GM21367 (cell line): Measurements from ENCODE around the gene TXNDC8.
"Not testable (repeated sequence)": the region's sequence is repeated elsewhere in the genome, so short reads cannot be mapped to it uniquely, and the experiment has no call there.

Experiments
- ATAC-seq: cut with Tn5 transposase; IDR thresholded peaks from one replicate; pipeline ENCODE4 v1.9.1; 2021; ENCODE audit not compliant: unreplicated experiment

The TXNDC8 gene

DNA sequence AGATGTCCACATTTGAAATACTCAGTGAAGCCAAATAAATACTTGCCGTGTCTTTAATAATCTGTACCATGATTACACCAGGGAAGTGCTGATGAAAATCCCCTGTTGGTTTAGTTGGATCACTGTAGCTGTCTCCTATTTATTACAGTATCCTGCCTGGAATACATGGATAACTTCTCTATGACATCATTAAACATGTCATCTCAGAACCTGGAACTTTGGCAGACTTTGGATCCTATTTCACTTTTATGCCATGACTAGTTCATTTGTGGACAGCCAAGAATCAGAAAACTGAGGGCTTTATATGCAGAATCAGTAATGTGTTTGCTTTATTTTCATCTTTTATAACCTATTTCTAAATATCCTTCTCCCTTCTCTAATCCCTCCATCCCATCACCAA is at the start of gene TXNDC8:
TSS of gene TXNDC8 (minus strand) at position 137 of the 400 bp plus-strand sequence.
- no peak for ATAC-seq

DNA sequence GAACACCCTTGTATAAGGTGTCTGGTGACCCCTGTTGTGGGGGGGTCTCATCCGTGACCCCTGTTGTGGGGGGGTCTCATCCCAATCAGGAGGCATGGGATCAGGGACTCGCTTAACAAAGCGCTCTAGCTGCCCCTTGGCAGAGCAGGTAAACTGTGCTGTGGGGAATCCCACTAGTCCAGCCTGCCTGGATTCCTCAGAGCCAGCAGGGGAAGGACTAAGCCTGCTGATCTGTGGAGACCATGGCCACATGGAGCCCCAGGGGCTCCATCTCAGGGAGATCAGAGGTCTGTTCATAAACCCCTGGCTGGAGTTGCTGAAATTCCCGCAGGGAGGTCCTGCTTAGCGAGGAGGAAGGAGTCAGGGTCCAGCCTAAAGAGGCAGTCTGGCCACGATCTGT is 45.8 kb upstream of the TXNDC8 start:
- no peak for ATAC-seq

DNA sequence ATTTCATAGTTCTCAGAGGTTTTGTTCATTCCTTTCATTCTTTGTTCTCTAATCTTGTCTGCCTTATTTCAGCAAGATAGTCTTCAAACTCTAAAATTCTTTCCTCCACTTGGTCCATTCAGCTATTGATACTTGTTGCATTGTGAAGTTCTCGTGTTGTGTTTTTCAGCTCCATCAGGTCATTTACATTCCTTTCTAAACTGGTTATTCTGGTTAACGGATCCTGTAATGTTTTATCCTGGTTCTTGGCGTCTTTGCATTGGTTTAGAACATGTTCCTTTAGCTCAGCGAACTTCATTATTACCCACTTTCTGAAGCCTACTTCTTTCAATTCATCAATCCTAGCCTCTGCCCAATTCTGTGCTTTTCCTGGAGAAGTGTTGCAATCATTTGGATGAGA is 45.1 kb upstream of the TXNDC8 start:
- ATAC-seq = no peak

DNA sequence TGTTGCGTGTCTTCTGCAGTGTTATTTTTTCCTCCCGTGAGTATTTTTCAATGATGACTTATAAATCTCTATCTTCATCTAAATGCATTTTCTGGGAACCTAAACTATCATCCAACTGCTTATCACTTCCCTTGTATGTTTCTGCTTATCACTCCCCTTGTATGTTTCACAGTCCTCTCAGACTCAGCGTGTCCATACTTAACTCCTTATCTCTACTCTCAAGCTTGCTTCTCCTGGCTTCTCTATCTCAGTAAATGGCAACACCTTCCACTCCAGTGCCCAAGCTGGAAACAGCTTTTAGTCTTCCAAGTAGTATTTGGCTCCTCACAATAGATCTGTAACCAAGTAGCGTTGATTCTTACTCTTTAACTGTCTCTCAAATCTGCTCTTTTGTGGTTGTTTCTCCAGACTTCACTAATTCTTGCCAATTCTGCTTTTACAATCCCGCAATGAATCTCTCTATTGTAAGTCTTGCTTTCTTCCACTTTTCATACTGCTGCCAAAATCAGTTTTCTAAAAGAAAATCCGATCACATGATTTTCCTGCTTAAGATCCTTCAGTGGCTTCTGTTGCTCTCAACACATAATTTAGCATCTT is 33.8 kb upstream of the TXNDC8 start:
- no peak for ATAC-seq

DNA sequence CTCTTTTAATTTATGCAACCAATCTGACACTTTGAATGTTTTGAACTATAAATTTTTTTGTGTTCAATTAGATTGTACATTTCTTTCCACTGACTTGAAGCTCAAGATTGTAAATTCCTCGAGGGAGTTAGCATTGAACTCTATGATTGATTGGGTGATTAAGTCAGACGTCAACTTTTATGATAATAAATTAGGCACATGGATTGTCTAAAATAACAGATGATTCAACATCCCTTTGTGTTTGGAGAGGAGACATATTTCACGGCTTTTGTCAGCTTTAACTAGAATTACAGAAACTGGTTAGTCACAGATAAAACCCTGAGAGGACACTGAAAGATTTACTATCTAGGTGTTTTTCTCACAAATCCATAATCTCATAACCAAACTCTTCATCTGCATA is 32.7 kb upstream of the TXNDC8 start:
- no peak for ATAC-seq

DNA sequence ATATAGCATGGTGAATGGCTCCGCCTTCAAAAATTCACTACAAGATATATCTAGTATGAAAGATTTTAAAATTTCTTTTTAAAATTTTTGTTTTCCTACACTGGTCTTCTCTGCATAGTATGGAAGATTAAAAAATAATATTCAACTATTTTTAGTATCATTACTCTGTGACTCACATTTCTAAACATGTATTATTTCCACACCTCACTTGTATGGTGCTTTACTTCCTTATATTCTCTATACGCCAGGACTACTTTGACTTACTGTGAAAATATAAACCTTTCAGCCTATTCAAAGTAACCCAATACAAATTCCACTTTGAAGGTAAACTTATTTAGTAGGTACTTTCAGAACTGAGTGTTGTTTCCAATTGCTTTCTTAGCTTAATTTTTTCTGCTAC is 26.8 kb upstream of the TXNDC8 start:
- no peak for ATAC-seq

DNA sequence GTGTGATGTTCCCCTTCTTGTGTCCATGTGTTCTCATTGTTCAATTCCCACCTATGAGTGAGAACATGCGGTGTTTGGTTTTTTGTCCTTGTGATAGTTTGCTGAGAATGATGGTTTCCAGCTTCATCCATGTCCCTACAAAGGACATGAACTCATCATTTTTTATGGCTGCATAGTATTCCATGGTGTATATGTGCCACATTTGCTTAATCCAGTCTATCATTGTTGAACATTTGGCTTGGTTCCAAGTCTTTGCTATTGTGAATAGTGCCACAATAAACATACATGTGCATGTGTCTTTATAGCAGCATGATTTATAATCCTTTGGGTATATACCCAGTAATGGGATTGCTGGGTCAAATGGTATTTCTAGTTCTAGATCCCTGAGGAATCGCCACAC is 21.3 kb upstream of the TXNDC8 start:
- ATAC-seq = not testable (repeated sequence)

DNA sequence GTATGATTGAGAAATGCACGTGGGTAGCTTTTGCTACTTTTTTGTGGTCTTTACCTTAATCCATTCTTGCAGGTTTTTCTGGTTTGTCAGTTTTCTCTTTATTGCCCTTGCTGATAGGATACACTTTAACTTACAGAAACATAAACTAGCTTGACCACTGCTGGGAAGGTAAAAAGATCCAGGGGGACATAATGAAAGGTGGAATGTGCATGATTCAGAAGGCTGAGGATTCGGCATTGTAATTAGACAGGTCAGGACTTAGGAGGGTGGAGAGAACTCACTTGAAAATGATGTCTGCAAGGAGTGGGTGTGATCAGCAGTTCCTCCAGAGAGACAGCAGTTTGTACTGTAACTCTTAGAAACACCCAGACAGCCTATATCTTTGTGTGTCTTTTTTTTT is 19.8 kb upstream of the TXNDC8 start:
- ATAC-seq = no peak

DNA sequence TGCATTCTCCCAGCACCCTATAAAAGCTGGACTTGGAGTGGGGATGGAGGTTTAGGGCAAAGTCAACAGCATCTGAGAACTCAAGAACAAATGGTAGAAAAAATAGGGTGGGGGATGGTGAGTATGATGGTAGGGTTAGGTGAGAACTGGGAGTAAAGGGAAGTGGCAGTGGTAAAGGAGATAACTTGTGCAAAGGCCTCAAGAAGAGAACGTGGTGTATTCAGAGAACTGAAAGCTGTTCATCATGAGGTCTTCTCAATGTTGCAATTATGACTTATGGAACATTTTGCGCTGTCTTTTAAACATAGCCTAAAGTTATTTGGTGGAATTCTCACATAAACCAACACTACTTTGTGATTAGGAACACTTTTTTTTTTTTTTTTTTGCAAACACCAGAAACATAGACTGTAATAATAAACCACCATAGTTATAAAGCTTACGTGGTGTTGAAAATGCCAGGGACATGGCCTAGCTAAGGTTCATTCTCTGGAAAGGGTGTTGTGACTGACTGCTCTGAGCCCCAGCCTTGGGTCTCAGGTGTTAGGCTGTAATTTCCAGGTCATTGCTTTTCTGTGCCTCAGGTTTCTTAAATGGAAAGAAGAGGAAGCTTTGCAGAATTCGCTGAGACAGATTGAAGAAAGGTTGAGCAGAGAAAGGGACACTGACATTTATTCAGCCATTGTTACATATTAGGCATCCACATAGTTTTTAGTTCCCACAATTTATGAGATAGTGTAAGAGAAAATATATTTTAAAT is 19.2 kb upstream of the TXNDC8 start:
- ATAC-seq = no peak

DNA sequence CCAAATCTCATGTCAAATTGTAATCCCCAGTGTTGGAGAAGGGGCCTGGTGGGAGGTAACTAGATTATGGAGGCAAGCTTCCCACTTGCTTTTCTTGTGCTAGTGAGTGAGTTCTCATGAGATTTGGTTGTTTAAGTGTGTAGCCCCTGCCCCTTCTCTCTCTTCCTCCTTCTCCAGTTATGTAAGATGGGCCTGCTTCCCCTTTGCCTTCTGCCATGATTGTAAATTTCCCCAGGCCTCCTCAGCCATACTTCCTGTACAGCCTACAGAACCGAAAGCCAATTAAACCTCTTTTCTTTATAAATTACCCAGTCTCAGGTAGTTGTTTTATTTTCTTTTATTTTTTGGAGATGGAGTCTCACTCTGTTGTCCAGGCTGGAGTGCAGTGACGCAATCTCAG is 18.2 kb upstream of the TXNDC8 start:
- no peak for ATAC-seq

DNA sequence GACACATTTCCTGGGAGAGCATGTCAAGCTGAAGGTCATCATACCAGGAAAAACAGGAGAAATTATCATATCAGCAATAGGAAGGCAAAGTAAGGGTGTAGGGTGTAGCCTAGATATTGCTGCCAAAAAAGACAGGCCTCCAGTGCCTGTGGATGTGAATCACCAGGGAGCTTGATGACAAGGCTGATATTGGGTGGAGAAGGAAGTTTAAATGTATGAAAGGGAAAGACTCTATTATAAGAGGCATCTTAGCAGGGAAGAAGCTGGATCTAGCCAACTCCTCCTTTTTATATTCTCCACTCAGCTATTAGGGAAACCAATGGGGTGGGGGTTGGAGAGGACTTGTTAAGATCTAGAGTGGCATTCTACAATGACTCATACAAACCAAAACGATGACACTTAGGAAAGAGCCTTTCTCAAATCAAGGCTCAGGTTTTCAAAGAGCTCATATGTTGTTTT is 13.4 kb upstream of the TXNDC8 start:
- no peak for ATAC-seq

DNA sequence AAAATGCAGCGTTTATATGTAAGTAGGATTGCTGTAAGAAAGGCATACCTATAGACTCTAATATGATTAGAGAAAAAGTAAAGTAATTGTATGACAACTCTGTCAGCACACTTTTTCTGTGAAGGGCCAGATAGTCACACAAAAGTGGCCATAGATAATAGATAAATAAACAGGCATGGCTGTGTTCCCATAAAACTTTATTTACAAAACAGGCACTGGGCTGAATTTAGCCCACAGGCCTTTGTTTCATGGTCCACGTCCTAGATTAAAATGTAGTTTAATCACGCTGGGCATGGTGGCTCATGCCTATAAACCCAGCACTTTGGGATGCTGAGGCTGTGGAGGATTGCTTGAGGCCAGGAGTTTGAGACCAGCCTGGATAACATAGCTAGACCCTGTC is 8.7 kb upstream of the TXNDC8 start:
- ATAC-seq = no peak

DNA sequence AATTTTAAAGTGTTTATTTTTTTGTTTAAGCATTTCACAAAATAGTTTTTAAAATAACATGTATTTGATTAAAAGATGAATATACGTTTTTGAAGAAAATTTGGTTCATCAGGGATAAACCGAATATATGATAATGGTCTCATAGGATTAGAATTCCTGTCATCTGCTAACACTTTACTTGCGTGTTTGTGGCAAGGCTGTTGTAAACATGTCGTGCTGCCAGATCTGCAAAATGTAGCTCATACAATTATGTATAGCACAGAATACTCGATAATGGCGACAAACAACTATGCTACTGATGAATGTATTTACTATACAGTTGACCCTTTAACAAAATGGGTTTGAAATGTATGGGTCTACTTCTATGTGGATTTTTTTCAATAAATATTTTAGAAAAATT is 7.2 kb upstream of the TXNDC8 start:
- ATAC-seq = no peak

DNA sequence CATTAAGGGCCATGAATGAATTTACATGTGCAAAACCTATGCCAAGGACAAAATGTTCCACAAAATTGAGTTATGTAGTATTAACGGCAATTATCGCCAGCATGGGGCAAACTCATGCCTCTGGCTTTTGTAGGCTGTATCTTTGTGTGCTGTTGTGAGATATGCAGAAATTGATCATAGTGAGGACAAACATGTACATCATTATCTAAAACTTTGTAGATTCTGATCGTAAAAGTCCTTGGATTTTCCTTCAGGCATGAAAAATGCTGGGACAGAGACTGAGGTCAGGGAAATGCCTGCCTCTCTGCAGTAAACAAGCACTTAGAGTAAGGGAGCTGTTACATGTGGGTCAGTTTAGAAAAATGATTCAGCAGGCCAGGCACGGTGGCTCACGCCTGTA is 5.9 kb upstream of the TXNDC8 start:
- ATAC-seq = no peak

DNA sequence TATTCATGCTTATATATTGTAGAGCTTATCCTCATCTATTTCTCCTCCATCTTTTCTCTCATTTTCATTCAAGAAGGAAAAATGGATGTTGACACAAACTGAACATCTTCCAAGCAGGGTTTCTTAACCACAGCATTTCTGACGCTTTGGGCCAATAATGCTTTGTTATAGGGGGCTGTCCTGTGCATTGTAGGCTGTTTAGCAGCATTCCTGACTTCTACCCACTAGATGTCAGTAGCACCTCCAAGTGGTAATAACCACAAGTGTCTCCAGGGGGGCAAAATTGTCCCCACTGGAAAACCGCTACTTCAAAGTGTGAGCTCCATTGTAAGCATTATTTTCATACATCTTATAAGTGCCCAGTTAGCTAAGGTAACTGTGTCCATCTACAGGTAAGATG is 2.6 kb upstream of the TXNDC8 start:
- ATAC-seq = no peak

DNA sequence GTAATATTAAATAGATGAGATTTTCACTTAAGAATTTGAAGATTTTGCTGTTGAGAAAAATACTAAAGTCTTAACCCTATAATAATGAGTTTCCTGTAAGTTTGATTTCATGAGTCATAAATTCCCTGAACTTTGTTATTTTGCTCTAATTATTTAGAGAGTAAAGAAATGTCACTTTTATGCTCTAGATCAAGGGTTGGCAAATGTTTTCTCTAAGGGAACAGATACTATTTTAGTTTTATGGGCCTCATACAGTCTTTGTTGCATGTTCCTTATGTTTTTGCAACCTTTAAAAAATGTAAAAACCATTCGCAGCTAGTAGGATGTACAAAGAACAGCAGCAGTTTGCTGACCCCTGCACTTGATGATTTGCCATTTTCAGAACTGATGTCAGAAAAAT is 480 bp upstream of the TXNDC8 start:
- no peak for ATAC-seq

DNA sequence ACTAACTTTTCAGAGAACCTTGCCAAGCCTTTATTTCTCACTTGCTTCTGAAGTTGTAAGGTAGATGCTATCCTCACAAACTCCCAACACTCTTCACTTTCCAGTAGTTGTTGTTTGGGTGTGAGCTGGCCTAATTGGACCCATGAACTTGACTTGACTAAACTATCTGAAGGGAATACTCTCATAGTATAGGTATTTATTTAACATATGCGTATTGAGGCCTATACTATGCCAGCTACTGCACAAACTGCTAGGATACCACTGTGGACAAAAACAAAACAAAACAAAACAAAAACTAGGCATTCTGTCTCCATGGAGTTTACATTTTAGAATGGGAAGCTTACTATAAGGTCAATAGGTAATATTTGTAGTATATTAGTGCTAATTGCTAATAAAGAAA is 1.3 kb downstream of the TXNDC8 start:
- ATAC-seq = no peak

DNA sequence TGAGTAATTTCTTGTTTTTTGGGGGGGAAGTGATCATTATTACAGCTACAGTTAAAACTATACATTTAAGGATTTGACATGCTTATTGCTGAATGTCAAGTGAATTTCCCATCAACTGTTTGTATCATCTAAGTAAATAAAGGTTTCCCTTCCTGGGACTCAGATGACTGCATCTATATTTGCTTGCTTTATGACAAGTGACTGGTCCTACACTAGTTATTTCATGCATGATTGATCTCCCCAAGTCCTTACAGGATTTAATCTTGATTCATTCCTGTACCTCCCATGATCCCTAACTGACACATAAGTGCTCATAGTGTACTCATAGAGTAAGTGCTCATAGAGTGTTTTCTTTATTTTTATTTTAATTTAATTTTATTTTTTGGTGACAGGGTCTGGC is 2.8 kb downstream of the TXNDC8 start:
- no peak for ATAC-seq

DNA sequence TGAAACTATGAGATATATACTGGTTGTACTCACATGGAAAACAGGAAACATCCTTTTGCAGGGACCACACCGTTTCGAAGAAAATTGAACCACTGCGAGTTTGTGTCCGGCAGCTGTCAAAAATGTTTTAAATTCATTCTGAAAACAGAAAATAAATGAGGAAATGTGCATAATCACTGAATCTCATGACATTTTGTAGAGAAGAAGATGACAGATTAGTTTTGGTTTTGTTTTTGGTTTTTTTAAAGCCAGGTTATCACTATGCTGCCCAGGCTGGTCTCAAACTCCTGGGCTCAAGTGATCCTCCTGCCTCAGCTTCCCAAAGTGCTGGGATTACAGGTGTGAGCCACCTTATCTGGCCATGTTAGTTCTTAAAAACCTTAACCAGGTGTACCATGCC is 3.5 kb downstream of the TXNDC8 start:
- peak; percentile 83 for ATAC-seq

DNA sequence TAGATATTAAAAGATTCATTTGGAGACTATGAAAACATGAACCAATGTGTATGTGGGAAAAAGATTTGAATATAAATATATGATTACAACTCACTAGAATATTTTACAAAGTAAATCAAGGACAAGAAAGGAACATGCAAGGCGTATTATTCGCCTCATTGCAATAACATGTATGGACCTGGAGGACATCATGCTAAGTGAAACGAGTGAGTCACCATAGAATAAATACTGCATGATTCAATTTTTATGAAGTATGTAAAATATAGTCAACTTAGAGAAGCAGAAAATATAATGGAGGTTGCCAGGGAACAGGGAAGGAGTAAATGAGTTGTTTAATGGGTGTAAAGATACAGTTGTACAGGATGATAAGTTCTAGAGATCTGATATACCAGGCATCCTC is 4.9 kb downstream of the TXNDC8 start:
- no peak for ATAC-seq

DNA sequence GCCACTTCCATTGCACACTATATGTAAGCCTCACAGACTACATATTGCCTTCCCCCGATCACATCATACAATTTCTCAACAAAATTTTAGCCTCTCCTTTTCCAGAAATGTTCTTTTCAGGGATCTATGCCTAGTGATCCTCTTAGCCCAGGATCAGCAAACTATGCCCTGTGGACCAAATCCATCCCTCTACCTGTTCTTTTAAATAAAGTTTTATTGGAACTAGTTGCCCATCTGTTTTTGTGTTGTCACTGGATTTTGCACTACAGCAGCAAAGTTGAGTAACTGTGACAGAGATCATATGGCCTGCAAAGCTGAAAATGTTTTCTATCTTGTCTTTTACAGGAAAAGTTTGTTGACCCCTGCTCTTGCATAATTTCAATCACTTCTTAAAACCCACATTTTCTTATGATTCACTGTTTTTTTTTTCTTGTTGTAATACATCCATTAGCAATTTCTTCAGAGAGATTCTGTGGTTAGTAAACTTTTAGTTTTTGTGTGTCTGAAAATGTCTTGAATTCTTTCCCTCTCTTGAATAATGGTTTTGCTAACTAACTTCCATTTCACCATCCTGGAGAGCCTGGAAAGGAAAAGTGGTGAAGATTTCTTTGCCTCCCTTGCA is 7.1 kb downstream of the TXNDC8 start:
- ATAC-seq = no peak

DNA sequence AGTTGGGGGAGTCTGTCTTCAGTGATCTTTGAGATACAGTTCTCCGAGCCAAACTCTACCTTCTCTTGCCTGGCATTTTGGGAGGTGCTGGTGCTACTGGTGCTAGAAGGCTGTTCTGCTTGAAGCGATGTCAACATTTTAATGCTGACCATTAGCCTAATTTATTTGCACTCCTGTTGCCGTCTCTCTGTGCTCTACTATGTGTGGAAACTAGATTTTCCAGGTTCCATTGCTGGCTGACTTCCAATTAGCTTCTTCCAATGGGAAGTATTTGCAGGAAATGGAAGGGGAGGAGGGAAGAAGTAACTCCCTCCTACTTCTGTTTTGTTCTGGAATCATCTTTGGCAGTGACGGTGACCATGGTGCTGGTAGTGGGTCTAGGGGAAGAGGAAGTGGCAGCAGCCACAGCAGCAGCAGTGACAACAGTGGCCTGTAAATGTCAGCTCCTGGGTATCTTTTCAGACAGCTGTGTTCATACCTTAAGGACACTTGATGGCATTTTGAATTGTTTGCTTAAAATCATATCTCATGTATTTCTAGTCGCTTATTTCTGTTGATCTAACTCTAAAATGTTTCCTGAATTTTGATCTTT is 7.9 kb downstream of the TXNDC8 start:
- no peak for ATAC-seq
